HepG2 (cell line): ENCODE measurements around the gene GBA2.

Experiments
- CHD2 ChIP-seq: IDR thresholded peaks from 2 replicates; pipeline ENCODE4 v1.6.1; 2011; ENCODE audit warnings: low read depth, low read length, improper control_type of control experiment
- SMAD3 ChIP-seq: sonication (generic); formaldehyde crosslinking; IDR thresholded peaks from 2 replicates; pipeline ENCODE4 v1.4.0; 2020; ENCODE audit warnings: missing genetic modification reagents
- SMC3 ChIP-seq: IDR thresholded peaks from 2 replicates; pipeline ENCODE4 v1.6.1; 2011; ENCODE audit warnings: low read length, improper control_type of control experiment
- ZNF256 ChIP-seq: sonication (generic); formaldehyde crosslinking; conservative IDR thresholded peaks from 2 replicates; pipeline ENCODE4 v1.4.0; 2020; ENCODE audit warnings: missing genetic modification reagents
- ZNF282 ChIP-seq: fragments of 450-650 bp; IDR thresholded peaks from 2 replicates; pipeline ENCODE4 v1.6.1; 2018; ENCODE audit not compliant: partially characterized antibody

DNA sequence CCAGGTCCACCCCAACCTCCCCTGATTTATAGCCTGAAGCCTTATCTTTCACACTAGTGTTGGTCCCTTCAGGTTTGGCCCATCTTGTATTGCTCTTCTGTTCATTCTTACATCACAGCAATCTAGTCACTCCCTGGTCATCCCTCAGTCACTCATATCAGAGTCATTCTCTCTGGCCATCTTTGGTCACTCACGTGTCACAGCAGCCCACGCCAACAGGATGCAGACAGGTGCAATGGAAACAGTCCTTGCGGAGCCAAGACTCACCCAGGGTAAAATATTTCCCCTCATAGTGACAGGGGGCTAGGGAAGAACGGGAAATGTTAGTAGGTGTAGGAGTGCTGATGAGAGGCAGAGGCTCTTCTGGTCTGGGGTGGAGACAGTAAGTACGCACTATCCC is 4.4 kb upstream of the GBA2 start:
- no peak for TF ChIP-seq SMAD3 (CRISPR knock-in tag)
- TF ChIP-seq SMC3, result no peak
- no peak for TF ChIP-seq ZNF256
- TF ChIP-seq CHD2, result no peak
- TF ChIP-seq ZNF282, result no peak
